IPS-15b (cell line): ENCODE data around the gene KSR2.
A peak's percentile ranks its signal among the peaks of the same experiment; 100 is the strongest.
"Not testable (repeated sequence)": the region's sequence is repeated elsewhere in the genome, so short reads cannot be mapped to it uniquely, and the experiment has no call there.

Source experiments
- H3K27me3 ChIP-seq: one replicate; pipeline ENCODE4 v1.6.1; 2013; ENCODE audit warnings: low read length; ENCODE audit not compliant: control insufficient read depth, insufficient read depth
- H3K36me3 ChIP-seq: one replicate; pipeline ENCODE4 v1.6.1; 2013; ENCODE audit warnings: low read length; ENCODE audit not compliant: control insufficient read depth, insufficient read depth
- H3K4me1 ChIP-seq: one replicate; pipeline ENCODE4 v1.6.1; 2013; ENCODE audit warnings: mild to moderate bottlenecking, low read length; ENCODE audit not compliant: control insufficient read depth, insufficient read depth
- H3K4me3 ChIP-seq: one replicate; pipeline ENCODE4 v1.5.1; 2013; ENCODE audit warnings: low read depth, low read length
- H3K9ac ChIP-seq: one replicate; pipeline ENCODE4 v1.6.1; 2013; ENCODE audit warnings: low read depth, mild to moderate bottlenecking, low read length
- H3K9me3 ChIP-seq: one replicate; pipeline ENCODE4 v1.6.1; 2013; ENCODE audit warnings: mild to moderate bottlenecking, low read length; ENCODE audit not compliant: control insufficient read depth, insufficient read depth

The KSR2 gene

DNA sequence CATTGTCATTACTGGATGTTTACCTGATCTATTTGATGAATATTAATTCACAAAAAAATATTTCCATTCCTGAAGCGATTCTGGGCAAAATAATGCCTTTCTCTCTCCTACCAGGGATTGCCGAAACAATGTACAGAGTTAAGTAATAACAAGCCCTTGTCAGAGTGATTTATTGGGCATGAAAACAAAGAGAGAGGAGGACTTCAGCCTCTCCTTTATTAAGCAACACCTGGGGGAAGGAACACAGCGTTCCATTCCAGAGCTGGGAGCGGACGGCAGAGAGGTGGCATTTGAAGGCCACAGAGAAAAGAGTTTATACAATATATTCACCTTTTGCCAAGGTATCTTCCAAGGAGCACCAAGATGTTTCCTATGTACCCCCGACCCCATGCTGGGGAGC is 165.8 kb downstream of the KSR2 start:
- Histone ChIP-seq H3K36me3 (no peaks in the 10 kb centered on the region), H3K9me3 (no peaks in the 10 kb centered on the region), H3K4me1 (no peaks in the 10 kb centered on the region), H3K27me3 (no peaks in the 10 kb centered on the region), H3K4me3 (no peak overlapping the region), H3K9ac (no peak overlapping the region)

GRCh38 chr12:117800711-117801110 is 168.1 kb downstream of the KSR2 start:
- not testable (repeated sequence) for H3K9me3 ChIP-seq, H3K36me3 ChIP-seq, H3K27me3 ChIP-seq, H3K4me1 ChIP-seq, H3K4me3 ChIP-seq, H3K9ac ChIP-seq

DNA sequence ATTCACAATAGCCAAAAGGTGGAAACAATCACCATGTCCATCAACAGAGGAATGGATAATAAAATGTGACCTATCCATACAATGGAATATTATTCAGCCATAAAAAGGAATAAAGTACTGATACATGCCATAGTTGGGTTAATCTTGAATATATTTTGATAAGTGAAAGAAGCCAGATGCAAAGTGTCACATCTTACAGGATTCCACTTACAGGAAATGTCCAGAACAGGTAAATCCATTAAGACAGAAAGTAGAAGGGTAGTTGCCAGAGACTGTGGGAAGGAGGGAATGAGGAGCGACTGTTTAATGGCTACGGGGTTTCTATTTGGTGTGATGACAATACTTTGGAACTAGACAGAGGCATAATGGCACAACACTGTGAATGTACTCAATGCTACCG is 171.6 kb downstream of the KSR2 start:
- no peaks in the 10 kb centered on the region for H3K4me1 ChIP-seq
- no peaks in the 10 kb centered on the region for H3K36me3 ChIP-seq
- no peaks in the 10 kb centered on the region for H3K9me3 ChIP-seq
- no peak overlapping the region for H3K9ac ChIP-seq
- no peak overlapping the region for H3K4me3 ChIP-seq
- H3K27me3 ChIP-seq: no peaks in the 10 kb centered on the region

- no peaks in the 10 kb centered on the region for H3K4me1 ChIP-seq
- no peaks in the 10 kb centered on the region for H3K27me3 ChIP-seq
- H3K4me3 ChIP-seq: no peak overlapping the region
- H3K36me3 ChIP-seq: no peaks in the 10 kb centered on the region
- H3K9me3 ChIP-seq: no peaks in the 10 kb centered on the region
- H3K9ac ChIP-seq: no peak overlapping the region
Observed at GRCh38 chr12:117792877-117793424, 175.8 kb downstream of the KSR2 start.

GRCh38 chr12:117792471-117792870 is 176.3 kb downstream of the KSR2 start:
- Histone ChIP-seq H3K4me1 (no peaks in the 10 kb centered on the region), H3K27me3 (no peaks in the 10 kb centered on the region), H3K4me3 (no peak overlapping the region), H3K9ac (no peak overlapping the region), H3K36me3 (no peaks in the 10 kb centered on the region), H3K9me3 (no peaks in the 10 kb centered on the region)

- peak overlapping the region; percentile 39 for H3K9ac ChIP-seq
- no peaks in the 10 kb centered on the region for H3K4me1 ChIP-seq
- no peak overlapping the region for H3K4me3 ChIP-seq
- no peaks in the 10 kb centered on the region for H3K9me3 ChIP-seq
- H3K27me3 ChIP-seq: no peaks in the 10 kb centered on the region
- H3K36me3 ChIP-seq: no peaks in the 10 kb centered on the region
Observed at GRCh38 chr12:117790948-117791347, 177.8 kb downstream of the KSR2 start.

- Histone ChIP-seq H3K9me3 (no peaks in the 10 kb centered on the region), H3K27me3 (no peaks in the 10 kb centered on the region), H3K4me3 (no peak overlapping the region), H3K4me1 (no peaks in the 10 kb centered on the region), H3K9ac (no peak overlapping the region), H3K36me3 (no peaks in the 10 kb centered on the region)
Observed at GRCh38 chr12:117790198-117790597, 178.6 kb downstream of the KSR2 start.

- Histone ChIP-seq H3K9ac (no peak overlapping the region), H3K9me3 (no peaks in the 10 kb centered on the region), H3K27me3 (no peaks in the 10 kb centered on the region), H3K36me3 (no peaks in the 10 kb centered on the region), H3K4me3 (no peak overlapping the region), H3K4me1 (no peaks in the 10 kb centered on the region)
Observed at GRCh38 chr12:117789195-117789912, 179.4 kb downstream of the KSR2 start.

- no peak overlapping the region for H3K9ac ChIP-seq
- H3K9me3 ChIP-seq: no peaks in the 10 kb centered on the region
- no peaks in the 10 kb centered on the region for H3K4me1 ChIP-seq
- no peak overlapping the region for H3K4me3 ChIP-seq
- no peaks in the 10 kb centered on the region for H3K27me3 ChIP-seq
- H3K36me3 ChIP-seq: no peaks in the 10 kb centered on the region
Observed at GRCh38 chr12:117778656-117779055, 190.1 kb downstream of the KSR2 start.

DNA sequence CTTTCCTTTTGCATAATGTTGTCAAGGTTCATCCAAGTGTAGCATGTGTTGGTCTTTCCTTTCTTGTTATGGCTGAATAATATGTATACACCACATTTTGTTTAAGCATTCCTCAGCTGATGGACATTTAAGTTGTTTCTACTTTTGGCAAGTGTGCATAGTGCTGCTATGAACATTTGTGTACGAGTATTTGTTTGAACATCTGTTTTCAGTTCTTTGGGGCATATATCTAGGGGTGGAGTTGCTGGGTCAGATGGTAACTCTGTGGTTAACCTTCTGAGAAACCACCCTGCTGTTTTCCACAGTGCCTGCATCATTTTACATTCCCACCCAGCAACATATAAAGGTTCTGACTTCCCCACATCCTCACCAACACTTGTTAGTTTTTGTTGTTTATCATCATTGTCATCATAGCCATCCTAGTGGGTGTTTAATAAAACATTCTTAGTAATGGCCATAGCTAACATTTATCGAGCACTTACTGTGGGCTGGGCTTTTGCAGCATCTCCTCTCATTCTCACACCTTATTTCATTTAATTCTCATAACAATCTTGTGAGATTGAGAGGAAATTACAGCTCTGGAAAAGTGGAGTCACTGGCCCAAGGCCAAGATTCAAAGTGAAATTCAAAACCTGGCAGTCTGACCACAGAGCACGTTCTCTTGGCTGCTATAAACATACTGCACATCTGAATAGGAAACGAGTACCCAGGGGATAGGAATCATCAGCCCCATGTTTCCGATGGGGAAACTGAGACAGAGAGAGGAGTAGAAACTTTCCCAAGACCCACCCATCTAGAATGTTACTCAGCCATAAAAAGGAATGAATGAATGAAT is 193.6 kb downstream of the KSR2 start:
- H3K9ac ChIP-seq: no peak overlapping the region
- no peaks in the 10 kb centered on the region for H3K9me3 ChIP-seq
- H3K4me1 ChIP-seq: no peaks in the 10 kb centered on the region
- no peaks in the 10 kb centered on the region for H3K27me3 ChIP-seq
- H3K4me3 ChIP-seq: no peak overlapping the region
- no peaks in the 10 kb centered on the region for H3K36me3 ChIP-seq

DNA sequence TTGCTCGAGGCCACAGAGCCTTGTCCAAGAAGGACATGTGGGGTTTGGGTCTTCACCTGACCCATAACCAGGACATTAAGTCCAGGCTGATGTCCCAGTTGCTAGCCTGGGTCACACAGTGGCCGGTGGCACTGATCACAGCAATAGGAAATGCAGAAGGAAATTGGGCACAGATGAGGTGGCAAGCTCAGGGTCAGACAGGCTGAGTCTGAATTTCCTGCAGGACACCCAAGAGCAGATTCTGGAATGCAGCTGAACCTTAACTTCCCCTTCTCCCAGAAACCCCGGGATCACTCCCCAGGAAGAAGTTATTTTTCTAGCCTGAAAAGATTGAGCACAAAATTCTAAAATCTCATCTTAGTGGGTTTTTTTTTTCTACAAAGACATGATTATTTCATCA is 199.9 kb downstream of the KSR2 start:
- Histone ChIP-seq H3K27me3 (no peaks in the 10 kb centered on the region), H3K9me3 (no peaks in the 10 kb centered on the region), H3K36me3 (no peaks in the 10 kb centered on the region), H3K9ac (no peak overlapping the region), H3K4me1 (no peaks in the 10 kb centered on the region), H3K4me3 (no peak overlapping the region)

- Histone ChIP-seq H3K9ac (no peak overlapping the region), H3K27me3 (no peaks in the 10 kb centered on the region), H3K4me3 (no peak overlapping the region), H3K9me3 (no peaks in the 10 kb centered on the region), H3K4me1 (no peaks in the 10 kb centered on the region), H3K36me3 (no peaks in the 10 kb centered on the region)
Observed at GRCh38 chr12:117766008-117766407, 202.8 kb downstream of the KSR2 start.
